Measurements from ENCODE around the gene MCF2L2.

Gene MCF2L2

GRCh38 chr3:183434992-183435391 is 6.6 kb upstream of the MCF2L2 start:
- TF ChIP-seq FOXP2 (optimal IDR thresholded peaks at IDR 0.05; ENCODE audit: borderline replicate concordance, extremely low read depth, extremely low read length, insufficient read depth): no peak
- TF ChIP-seq REST (IDR thresholded peaks at IDR 0.05; ENCODE audit: insufficient read depth in 1 of 2, low read depth in 2 of 2, low read length in 2 of 2): no peak
- TF ChIP-seq POLR2AphosphoS5 (IDR thresholded peaks at IDR 0.05; ENCODE audit: low read depth, low read length): no peak
- TF ChIP-seq SIN3A (IDR thresholded peaks at IDR 0.05; ENCODE audit: borderline replicate concordance, insufficient read depth, low read length): no peak
- TF ChIP-seq TAF1 (IDR thresholded peaks at IDR 0.05; ENCODE audit: borderline replicate concordance, insufficient read depth, low read length): no peak

GRCh38 chr3:183434503-183434902 is 6.1 kb upstream of the MCF2L2 start:
- TF ChIP-seq TAF1 (IDR thresholded peaks at IDR 0.05; ENCODE audit: borderline replicate concordance, insufficient read depth, low read length): no peak
- TF ChIP-seq POLR2AphosphoS5 (IDR thresholded peaks at IDR 0.05; ENCODE audit: low read depth, low read length): no peak
- no peak for TF ChIP-seq REST (IDR thresholded peaks at IDR 0.05; ENCODE audit: insufficient read depth in 1 of 2, low read depth in 2 of 2, low read length in 2 of 2)
- TF ChIP-seq FOXP2 (optimal IDR thresholded peaks at IDR 0.05; ENCODE audit: borderline replicate concordance, extremely low read depth, extremely low read length, insufficient read depth): no peak
- TF ChIP-seq SIN3A (IDR thresholded peaks at IDR 0.05; ENCODE audit: borderline replicate concordance, insufficient read depth, low read length): no peak

- TF ChIP-seq POLR2AphosphoS5 (IDR thresholded peaks at IDR 0.05; ENCODE audit: low read depth, low read length): no peak
- TF ChIP-seq TAF1 (IDR thresholded peaks at IDR 0.05; ENCODE audit: borderline replicate concordance, insufficient read depth, low read length): no peak
- no peak for TF ChIP-seq FOXP2 (optimal IDR thresholded peaks at IDR 0.05; ENCODE audit: borderline replicate concordance, extremely low read depth, extremely low read length, insufficient read depth)
- no peak for TF ChIP-seq SIN3A (IDR thresholded peaks at IDR 0.05; ENCODE audit: borderline replicate concordance, insufficient read depth, low read length)
- no peak for TF ChIP-seq REST (IDR thresholded peaks at IDR 0.05; ENCODE audit: insufficient read depth in 1 of 2, low read depth in 2 of 2, low read length in 2 of 2)
Observed at GRCh38 chr3:183430325-183430957, 2.0 kb upstream of the MCF2L2 start.

GRCh38 chr3:183427876-183428446 is 458 bp downstream of the MCF2L2 start:
- TF ChIP-seq REST (IDR thresholded peaks at IDR 0.05; ENCODE audit: insufficient read depth in 1 of 2, low read depth in 2 of 2, low read length in 2 of 2) (no peak), TAF1 (IDR thresholded peaks at IDR 0.05; ENCODE audit: borderline replicate concordance, insufficient read depth, low read length) (no peak), POLR2AphosphoS5 (IDR thresholded peaks at IDR 0.05; ENCODE audit: low read depth, low read length) (no peak), SIN3A (IDR thresholded peaks at IDR 0.05; ENCODE audit: borderline replicate concordance, insufficient read depth, low read length) (no peak), FOXP2 (optimal IDR thresholded peaks at IDR 0.05; ENCODE audit: borderline replicate concordance, extremely low read depth, extremely low read length, insufficient read depth) (no peak)

Measured in PFSK-1 (cell line).